Measurements from ENCODE around the gene MYPOP.

MYPOP gene

DNA sequence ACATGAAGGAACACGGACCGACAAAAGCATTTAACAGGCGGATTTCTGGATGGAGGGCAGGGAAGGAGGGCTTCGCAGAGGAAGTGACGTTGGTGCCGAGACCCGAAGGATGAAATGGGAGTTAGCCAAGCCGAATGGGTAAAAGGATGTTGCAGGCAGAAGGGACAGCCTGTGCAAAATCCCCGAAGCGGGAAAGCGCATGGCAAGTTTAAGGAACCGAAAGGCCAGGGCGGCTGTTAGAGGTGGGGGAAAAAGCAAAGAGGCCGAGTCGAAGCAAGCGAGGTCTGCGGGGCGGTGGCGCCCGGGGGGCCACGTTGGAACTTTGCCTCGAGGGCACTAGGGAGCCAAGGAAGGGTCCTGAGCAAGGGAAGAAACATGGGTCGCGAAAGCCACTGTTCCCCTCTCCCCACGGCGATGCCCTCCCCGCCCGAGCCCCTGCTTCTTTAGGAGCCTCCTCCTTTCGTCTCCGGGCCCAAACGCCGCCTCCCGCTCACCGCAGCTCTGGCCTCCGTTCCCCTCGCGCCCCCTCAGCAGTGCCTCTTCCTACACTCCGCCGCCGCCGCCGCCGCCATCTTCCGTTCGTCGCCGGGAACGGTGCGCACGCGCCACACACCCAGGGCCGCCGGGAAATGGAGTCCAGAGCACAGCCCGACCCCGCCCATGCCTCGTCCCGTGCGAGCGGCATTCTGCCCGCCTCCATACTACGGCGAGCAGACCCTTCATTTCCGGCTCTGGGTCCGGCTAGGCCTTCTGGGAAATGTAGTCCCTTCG lies 39.7 kb downstream of the MYPOP start, which contains the start of gene SYMPK:
SYMPK (minus strand) TSS at position 584 of the 771 bp plus-strand sequence. CDS start 8,652 bp downstream, outside the sequence.
- peak; percentile 99 for DNase-seq

DNA sequence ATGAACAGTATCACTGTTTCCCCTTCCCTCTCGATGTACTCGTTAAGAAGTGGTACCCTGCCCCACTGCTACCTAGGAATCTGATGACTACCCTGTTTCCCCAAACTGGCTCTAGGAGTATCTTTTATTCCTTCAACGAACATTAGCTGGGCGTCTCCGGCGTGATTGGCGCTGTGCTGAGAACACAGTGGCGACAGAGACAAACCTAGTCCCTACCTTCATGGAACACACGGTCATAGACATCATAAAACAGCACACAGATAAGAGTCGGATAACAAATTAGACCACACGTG lies 40.2 kb downstream of the MYPOP start:
- no peak for DNase-seq

DNA sequence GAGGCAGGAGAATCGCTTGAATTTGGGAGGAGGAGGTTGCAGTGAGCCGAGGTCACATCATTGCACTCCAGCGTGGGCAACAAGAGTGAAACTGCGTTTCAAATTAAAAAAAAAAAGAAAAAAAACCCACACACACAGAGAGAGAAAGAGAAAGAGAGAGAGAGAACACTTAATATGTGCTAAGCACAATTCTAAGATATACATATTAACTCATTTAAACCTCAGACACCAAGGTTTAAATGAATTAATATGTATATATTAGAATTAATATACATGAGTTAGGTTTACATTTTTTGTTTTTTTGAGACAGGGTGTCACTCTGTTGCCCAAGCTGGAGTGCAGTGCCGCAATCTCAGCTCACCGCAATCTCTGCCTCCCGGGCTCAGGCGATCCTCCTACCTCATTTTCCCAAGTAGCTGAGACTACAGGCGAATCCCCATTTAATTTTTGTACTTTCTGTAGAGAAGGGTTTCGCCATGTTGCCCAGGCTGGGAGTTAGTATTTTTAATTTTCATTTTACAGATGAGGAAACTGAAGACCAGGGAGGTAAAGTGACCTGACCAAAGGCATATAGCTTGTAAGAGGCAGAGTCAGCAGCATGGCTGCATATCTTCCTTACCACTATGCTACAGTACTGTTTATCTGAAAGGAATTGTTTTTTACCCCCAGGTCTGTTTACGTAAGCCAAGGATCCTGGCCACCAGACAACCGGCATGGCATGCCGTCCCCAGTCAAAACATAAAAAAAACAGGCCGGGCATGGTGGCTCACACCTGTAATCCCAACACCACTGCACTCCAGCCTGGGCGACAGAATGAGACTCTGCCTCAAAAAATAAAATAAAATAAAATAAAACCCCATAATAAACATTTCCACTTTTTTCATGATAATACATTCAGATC lies 41.8 kb downstream of the MYPOP start:
- DNase-seq = no peak

DNA sequence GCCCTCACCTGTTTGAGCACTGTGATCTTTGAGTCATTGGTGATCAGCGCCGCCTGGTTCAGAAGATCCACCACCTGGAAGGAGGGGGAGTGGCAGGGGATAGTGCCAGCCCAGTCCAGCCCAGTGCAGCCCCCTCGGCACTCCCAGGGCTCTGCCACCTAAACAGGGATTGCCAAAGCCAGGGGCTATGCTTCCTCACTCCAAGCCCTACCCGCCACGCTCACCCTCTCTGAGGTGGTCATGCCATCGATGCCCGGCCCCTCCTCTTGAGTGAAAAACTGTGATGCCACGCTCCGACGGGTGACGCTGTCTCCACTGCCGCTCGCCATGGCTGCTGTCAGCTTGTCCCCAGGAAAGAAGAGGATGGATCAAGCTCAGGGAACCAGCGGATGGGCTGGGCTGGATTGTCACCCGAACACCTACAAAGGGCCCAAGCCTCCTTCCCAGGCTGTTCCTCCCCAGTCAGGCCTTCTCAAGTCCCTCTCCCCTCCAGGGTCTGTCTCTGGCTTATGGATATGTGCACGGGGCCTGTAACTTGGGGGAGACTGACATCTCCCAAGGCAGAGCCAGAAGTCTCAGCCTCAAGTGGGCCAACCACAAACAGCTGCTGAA lies 48.1 kb downstream of the MYPOP start:
- no peak for DNase-seq

DNA sequence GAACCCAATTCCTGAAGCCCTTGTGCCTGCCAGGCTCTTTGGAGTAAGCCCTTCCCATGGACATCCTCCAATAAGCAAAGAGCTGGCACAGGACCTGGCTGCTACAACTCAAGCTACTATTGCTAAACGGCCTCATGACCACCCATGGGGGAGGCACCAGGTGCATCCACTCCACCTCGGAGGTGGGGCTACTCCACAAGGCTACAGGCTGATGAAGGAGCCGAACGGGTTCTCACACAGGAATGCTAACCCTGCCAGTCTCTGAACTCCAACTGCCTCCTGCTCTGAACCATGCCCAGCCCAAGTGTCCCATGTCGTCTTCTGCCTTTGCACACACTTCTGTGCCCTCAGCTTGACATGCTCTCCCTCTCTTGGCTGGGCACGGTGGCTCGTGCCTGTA lies 49.4 kb downstream of the MYPOP start:
- no peak for DNase-seq

DNA sequence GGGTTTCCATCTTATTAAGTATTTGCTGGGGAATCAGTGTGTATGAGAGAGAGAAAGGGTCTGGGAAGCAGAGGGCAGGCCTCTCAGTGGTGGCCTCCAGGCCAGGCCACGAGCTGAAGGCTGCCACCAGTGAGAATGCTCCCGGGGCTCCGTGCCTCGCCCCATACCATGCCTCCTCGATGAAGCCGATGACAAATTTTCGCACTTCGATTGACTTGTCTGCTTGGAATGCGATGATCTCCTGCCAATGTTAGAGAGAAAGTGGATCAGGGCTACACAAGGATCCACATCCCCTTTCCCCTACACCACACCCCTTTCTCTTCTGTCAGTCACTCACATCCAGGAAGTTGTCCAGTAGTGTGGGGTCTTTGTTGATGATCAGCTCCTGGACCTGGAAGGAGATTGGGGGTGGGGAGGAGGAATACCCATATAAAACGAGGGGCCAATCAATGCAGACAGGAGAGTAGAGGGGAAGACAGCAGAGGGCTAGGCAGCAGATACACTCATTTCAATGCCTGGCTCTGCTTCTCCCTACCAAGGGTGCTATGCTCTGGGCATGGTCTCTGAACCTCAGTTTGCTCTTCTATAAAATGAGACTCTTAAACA lies 50.2 kb downstream of the MYPOP start:
- no peak for DNase-seq

DNA sequence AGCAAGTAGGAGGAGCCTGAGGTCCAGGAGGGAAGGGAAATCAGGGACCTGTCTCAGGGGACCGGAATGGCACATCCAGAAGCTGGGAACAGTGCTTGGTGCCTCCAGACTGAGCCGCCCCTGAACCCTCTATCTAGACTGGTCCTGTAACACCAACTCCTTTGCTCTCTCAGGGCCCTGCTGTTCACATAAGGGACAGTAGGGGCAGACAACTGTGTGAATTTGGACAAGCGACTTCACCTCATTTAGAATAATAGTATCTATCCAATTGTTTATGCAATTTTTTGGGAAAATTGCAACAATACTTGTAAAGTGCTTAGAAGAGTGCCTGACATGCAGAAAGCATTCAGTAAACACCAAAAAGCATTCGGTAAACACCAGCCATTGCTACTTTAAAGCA lies 53.5 kb downstream of the MYPOP start:
- no peak for DNase-seq

DNA sequence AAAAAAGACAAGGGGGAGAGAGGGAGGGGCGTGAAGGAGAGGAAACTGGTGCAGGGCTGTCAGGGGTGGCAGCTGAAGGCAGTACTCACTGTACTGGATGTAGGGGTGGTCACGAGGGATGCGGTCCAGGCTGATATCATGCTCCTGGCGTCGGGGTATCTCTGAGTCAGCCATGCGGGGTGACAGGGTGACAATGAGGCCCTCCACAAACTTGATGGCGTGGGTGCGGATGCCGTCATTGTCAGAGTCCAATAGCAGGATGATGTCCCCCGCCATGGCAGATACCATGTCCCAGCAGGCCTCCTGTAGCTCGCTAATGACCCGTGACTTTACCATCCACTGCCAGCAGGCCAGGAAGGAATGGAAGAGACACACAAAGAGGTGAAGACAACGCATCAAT lies 54.8 kb downstream of the MYPOP start:
- no peak for DNase-seq

DNA sequence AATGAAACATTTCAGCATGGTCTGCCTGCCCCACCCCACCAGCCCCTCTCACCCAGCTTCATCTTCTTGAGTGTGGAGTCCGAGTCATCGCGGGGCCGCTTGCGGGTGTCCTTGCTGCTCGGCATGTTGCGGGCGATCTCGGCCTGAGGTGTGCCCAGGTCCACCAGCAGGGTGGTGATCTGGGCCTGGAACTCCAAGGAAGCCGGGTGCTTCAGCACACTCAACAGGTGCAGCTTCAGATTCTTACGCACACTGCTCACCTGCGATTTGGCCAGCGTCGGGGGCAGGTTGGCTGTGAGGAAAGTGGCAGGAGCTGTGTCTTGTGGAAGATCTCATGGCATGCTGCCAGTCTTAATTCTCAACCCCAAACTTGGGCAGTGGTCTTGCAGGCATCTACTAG lies 60.2 kb downstream of the MYPOP start:
- DNase-seq = no peak
